GM19467 (cell line): ENCODE results near the gene EXOC8.
"Not testable (repeated sequence)": the region's sequence is repeated elsewhere in the genome, so short reads cannot be mapped to it uniquely, and the experiment has no call there.

Experiments
- ATAC-seq: cut with Tn5 transposase; IDR thresholded peaks from one replicate; pipeline ENCODE4 v1.9.1; 2021; ENCODE audit warnings: mild to moderate bottlenecking, moderate library complexity; ENCODE audit not compliant: unreplicated experiment

The EXOC8 gene

DNA sequence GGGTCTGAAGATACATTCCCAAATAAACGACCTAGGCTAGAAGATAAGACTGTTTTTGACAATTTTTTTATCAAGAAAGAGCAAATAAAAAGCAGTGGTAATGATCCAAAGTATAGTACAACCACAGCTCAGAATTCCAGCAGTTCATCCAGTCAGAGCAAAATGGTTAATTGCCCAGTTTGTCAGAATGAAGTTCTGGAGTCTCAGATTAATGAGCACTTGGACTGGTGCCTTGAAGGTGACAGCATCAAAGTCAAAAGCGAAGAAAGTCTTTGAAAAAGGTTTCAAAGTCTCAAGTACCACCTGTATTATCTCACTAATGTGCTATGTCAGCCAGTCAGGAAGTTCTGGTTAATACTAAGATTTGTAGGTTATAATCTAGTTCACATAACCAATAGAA is 15.4 kb upstream of the EXOC8 start:
- no peak for ATAC-seq

DNA sequence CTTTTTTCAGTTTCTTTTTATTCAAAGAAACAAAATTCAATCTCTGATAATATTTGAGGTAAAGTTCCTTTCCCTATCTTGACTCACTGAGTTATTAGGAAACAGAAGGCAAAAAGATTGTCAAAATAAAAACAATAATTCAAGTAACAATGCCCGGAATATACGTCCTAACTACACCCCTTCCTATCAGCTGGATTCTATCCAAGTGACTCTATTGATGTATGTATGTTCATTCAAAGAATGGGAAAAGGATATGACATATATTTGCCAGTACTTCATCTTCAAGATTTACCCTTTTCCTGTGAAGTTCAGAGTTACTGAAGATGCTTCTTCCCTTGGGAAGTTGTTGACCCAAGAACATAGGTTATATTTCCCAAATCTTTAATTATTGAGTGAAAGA is 14.2 kb upstream of the EXOC8 start:
- no peak for ATAC-seq

DNA sequence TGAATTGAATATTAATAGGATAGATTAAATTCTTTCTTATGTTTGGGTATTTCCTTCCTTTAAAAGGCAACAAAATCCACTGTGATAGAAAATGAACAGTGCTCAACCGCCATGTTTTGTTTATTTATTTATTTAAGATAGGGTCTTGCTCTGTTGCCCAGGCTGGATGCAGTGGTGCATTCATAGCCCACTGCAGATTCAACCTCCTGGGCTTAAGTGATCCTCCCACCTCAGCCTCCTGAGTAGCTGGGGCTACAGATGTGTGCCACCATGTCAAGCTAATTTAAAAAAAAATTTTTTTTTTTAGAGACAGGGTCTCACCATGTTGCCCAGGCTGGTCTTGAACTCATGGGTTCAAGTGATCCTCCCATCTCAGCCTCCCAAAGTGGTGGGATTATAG is 11.2 kb upstream of the EXOC8 start:
- ATAC-seq, result not testable (repeated sequence)

- no peak for ATAC-seq
Observed at GRCh38 chr1:231348442-231348841, 10.8 kb upstream of the EXOC8 start.

DNA sequence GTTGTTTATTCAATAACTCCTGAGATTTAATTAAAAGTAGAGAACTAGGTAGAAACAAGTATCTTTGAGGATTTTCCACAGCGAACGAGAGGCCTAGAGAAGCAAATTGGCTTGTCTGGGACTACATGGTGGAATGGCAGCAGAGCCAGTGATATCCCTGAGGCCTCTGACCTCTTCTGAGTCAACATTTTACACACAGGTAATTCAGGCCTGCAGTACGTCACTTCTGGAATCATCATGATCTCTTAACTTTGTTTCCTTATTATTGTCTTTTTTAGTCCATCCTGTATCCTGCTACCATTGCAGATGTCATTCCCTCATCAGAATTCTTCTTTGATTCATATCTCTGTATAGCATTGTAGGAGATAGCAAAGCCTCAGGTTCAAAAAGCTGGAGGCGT is 10.3 kb upstream of the EXOC8 start:
- ATAC-seq, result no peak

DNA sequence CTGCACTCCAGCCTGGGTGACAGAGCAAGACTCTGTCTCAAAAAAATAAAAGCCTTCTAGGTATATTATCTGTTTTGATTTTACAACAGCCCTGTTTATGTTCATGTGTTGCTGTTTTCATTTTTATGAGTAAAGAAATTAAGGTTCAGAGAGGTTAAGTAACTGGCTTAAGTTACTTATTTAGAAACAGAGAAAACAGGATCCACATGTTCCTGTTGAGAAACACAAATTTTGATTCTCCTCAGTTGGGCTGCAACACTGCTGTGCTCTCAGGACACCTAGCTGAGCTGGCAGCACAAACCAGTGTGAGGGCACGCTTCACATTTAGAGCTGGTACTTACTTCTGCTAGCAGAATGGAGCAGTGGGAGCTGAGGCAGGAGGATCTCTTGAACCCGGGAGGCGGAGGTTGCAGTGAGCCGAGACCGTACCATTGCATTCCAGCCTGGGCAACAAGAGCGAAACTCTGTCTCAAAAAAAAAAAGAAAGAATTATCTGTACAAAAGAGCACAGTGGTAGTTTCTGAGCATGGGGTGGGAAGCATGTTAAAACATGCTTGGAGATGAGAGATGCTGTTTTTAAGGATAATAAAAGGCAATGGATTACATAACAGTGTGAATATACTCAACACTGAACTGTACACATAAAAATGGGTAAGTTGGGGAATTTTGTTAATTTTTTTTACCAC is 2.8 kb upstream of the EXOC8 start:
- no peak for ATAC-seq

DNA sequence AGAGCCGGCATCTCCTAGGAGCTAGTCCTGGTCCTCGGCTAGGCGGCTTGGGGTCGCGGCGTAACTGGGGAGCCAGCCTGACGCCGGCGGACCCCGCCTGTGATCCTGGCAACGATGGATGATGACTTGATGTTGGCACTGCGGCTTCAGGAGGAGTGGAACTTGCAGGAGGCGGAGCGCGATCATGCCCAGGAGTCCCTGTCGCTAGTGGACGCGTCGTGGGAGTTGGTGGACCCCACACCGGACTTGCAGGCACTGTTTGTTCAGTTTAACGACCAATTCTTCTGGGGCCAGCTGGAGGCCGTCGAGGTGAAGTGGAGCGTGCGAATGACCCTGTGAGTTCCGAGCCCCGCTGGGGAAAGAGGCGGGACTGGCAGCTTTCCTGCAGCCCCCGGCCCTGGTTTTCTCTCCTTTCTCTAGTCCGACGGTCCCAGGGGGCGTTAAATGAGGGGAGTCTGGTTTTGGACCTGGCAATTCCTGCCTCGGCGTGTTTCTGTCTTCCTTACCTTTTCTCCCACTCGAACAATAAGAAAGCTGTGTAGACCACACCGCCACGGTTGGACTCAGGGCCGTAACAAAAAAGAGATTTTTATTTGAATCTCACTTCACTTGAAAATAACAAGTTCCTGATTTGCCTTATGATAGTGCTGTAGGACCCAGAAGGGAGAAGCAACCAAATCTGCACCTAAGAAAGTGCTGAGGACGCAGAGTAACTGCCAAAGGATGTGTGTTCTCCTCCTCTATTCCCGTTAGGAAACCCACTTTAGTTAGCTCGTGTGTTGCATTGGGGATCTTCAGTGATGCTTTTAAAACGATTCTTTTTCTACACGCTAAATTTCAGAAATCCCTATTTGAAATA is 847 bp upstream of the EXOC8 start, which contains the start of gene SPRTN:
SPRTN (plus strand) TSS at position 24 of the 859 bp plus-strand sequence; CDS start at position 115, 91 bp downstream.
- no peak for ATAC-seq

DNA sequence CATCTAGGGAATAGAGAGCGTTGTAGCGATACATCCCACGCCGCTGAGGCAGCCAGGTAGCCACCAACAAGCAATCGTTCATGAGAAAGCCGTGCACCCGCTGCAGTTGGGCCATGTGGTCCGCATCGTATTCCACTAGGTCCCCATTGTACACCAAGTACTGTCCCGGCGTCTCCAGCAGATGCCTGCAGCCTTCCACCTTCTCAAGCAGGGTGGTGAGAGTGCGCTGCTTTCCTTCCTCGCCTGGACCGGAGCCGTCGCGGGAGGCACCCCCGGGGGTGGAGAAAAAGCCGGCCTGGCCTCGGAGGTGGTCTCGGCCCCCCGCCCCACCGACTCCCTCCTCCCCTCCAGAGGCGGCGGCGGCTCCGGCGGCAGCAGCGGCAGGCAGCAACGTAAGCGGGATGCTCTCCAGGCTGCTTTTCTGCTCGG is 595 bp downstream of the EXOC8 start:
- peak; percentile 11 for ATAC-seq

- no peak for ATAC-seq
Observed at GRCh38 chr1:231335663-231336602, 1.7 kb downstream of the EXOC8 start.

- no peak for ATAC-seq
Observed at GRCh38 chr1:231334952-231335351, 2.7 kb downstream of the EXOC8 start.

GRCh38 chr1:231334079-231334666 is 3.5 kb downstream of the EXOC8 start:
- ATAC-seq, result no peak

DNA sequence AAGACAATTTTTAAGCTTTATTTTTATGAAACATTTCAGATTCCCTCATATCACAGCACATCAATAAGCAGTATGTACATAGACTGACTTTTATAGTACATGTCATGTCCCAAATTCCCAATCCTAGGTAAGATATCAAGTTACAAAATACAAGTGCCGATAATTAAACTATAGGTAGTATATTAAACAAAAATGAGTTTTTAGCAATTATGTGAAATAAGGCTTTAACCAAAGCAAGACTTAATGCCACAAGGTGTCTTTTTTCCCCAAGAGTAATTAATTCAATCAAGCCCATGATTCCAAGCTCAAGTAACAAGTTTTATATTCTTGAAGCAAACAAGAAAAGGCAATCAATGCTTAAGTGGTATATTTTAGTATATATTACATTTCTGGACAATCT is 4.9 kb downstream of the EXOC8 start:
- no peak for ATAC-seq

- ATAC-seq, result no peak
Observed at GRCh38 chr1:231329483-231329882, 8.2 kb downstream of the EXOC8 start.

GRCh38 chr1:231327617-231328016 is 10.0 kb downstream of the EXOC8 start:
- no peak for ATAC-seq

GRCh38 chr1:231326248-231326647 is 11.4 kb downstream of the EXOC8 start:
- ATAC-seq, result no peak

- ATAC-seq, result no peak
Observed at GRCh38 chr1:231324660-231325059, 13.0 kb downstream of the EXOC8 start.

DNA sequence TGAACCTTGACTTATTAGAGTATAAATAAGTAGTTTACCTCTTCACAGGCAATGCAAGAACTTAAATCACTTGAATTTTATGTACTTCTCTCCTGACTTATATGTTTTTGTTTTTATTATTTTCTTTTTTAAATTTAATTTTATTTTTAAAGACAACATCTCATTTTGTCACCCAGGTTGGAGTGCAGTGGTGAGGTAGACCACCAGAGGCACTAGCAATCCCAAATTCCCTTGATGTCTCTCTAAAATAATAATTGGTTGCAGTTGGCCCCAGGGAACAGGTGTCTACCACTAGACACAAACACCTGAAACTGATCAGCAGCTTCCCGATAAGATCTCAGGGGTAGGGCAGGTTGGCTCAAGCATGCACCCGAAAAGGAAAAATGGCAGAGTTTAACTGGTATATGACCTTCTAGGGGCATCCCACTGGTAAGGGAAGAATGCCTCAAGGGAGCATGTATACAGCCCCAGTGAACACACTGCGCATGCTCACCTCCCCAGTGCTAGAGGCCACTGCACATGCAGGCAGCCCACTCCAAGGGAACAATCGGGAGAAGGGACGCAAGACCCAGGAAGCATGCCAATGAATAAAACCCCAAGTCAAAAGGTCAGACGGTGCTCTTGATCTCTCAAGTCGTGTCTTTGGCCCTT is 14.6 kb downstream of the EXOC8 start:
- no peak for ATAC-seq

DNA sequence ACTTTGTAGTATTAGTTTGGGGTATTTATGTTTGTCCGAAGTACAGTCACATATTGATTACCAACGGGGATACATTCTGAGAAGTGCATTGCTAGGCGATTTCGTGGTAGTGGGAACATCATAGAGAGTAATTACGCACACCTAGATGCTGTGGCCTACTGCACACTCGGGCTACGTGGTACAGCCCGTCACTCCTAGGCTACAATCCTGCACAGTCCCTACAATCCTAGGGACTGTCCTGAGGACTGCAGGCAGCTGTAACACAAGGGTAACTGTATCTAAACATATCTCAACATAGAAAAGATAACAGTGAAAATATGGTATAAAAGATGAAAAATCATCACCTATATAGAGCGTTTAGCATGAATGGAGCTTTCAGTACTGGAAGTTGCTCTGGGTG is 18.6 kb downstream of the EXOC8 start:
- ATAC-seq, result no peak

DNA sequence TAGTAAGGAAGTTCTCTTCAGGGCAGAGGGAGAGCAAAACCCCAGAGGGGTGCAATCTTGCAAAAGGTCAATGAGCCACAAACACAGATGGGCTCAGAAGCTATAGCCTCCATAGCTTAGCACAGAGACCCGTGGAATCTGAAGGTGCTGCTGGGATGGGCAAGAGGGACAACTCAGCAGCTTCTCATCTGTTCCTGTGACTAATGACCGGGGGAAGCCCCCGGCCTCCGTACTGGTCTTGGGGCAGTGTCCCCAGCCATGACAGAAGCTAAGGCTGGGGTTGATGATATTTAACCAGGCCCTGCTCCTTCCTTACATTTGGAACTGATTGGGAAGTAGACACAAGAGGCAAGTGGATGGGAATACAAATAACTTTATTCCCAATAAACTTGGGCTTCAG is 19.1 kb downstream of the EXOC8 start:
- ATAC-seq, result no peak

DNA sequence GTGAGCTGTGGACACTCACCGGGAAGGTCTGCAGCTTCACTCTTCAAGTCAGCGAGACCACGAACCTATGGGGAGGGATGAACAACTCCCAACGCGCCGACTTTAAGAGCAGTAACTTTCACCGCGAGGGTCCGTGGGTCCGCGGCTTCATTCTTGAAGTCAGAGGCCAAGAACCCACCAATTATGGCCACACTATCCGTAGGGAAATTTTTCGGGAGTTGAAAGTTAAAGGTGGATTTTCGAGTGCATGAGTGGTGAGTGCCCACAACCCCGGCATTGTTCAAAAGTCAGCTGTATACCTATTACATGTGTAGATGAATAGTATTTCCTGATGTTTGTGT is 19.7 kb downstream of the EXOC8 start:
- ATAC-seq, result no peak
